K562 (cell line): Measurements from ENCODE around the gene SH2D4B. TPM values are rescaled to one million over a fixed set of nuclear protein-coding genes. Genes with fewer than 3 reads are reported as not detected.

Source experiments
- ATAC-seq: fragments of 200-7000 bp; cut with Tn5 transposase; 3 replicates; pipeline ENCODE4 v1.9.1; 2020; ENCODE audit warnings: moderate library complexity
- BruUV-seq: library from RNA; stranded (reverse); fragments of 400-500 nt; replicated peaks from 2 replicates; lab custom pipeline; 2021; lab: Mats Ljungman, UMichigan
- CTCF ChIA-PET: fragments of 300-600 bp; formaldehyde crosslinking; extraction: SDS; loops from one replicate; lab custom pipeline; 2021; ENCODE audit warnings: low intra/inter-chr PET ratio; lab: Yijun Ruan, JAX
- POLR2A ChIA-PET: fragments of 300-600, 350-650 bp; sonication (Branson Sonifier 250); formaldehyde crosslinking; extraction: SDS; loops from one replicate; lab custom pipeline; 2021; ENCODE audit warnings: antibody characterized with exemption, inconsistent platforms; lab: Yijun Ruan, JAX
- DNase-seq, 4 experiments: peaks; one replicate each; pipeline versions ENCODE4 v3.0.0 to v3.0.0-alpha.2; 2011 to 2018; ENCODE audit warnings: low spot score in 3 of 4, mixed read lengths in 3 of 4; ENCODE audit errors: extremely low read depth in 1 of 4
- FAIRE-seq: peaks from 2 replicates; lab custom pipeline; 2011; peaks lifted over from hg19 to GRCh38; lab: Jason Lieb, UNC
- H2AFZ ChIP-seq: 2 replicates; pipeline ENCODE4 v1.6.0; 2011; ENCODE audit warnings: low read depth, low read length, control low read depth, inconsistent platforms
- H3K27ac ChIP-seq: fragments of 200-600 bp; 3 replicates; pipeline ENCODE4 v1.8.0; 2011; ENCODE audit warnings: low read depth, mild to moderate bottlenecking, control low read depth, inconsistent platforms, low read length, moderate library complexity, mixed read lengths; ENCODE audit errors: extremely low read depth
- H3K27me3 ChIP-seq, 2 experiments: fragments of 300-600 bp in 1 of 2; 2 replicates in 1 of 2; 3 replicates in 1 of 2; pipeline versions ENCODE4 v1.6.0 to v1.8.0; 2011; ENCODE audit warnings: inconsistent platforms in 2 of 2, low read length in 2 of 2, mild to moderate bottlenecking in 1 of 2, mixed read lengths in 1 of 2, moderate library complexity in 1 of 2; ENCODE audit not compliant: control insufficient read depth in 2 of 2, insufficient read depth in 2 of 2
- H3K36me3 ChIP-seq: fragments of 300-600 bp; 3 replicates; pipeline ENCODE4 v1.8.0; 2011; ENCODE audit warnings: mild to moderate bottlenecking, low read length, inconsistent platforms; ENCODE audit not compliant: control insufficient read depth, insufficient read depth
- H3K4me1 ChIP-seq, 2 experiments: fragments of 200-600 bp in 1 of 2; replicated peaks in 1 of 2; 2 replicates in 1 of 2; 3 replicates in 1 of 2; pipeline versions ENCODE4 v1.5.1 to v1.8.0; 2011; ENCODE audit warnings: inconsistent platforms in 2 of 2, low read length in 2 of 2, mild to moderate bottlenecking in 1 of 2, mixed read lengths in 1 of 2, moderate library complexity in 1 of 2; ENCODE audit not compliant: control insufficient read depth in 2 of 2, insufficient read depth in 2 of 2
- H3K4me2 ChIP-seq: 2 replicates; pipeline ENCODE4 v1.6.1; 2011; ENCODE audit warnings: low read length, control low read depth, inconsistent platforms, mixed read lengths; ENCODE audit not compliant: insufficient read depth
- H3K4me3 ChIP-seq: fragments of 200-600 bp; sonication (generic), shearing (Covaris generic); 2 replicates; pipeline ENCODE4 v1.5.1; 2016; ENCODE audit warnings: control low read depth, inconsistent platforms
- H3K79me2 ChIP-seq: fragments of 200-600 bp; 3 replicates; pipeline ENCODE4 v1.8.0; 2011; ENCODE audit warnings: low read length, inconsistent platforms; ENCODE audit not compliant: control insufficient read depth, insufficient read depth
- H3K9ac ChIP-seq, 2 experiments: 2 replicates each; pipeline versions ENCODE4 v1.6.0 to v1.6.1; 2011; ENCODE audit warnings: low read depth in 2 of 2, low read length in 2 of 2, control low read depth in 1 of 2, inconsistent platforms in 1 of 2, mild to moderate bottlenecking in 1 of 2, mixed read lengths in 1 of 2; ENCODE audit not compliant: insufficient read depth in 1 of 2
- H3K9me1 ChIP-seq: one replicate; pipeline ENCODE4 v1.6.0; 2011; ENCODE audit warnings: inconsistent platforms, mild to moderate bottlenecking, low read length, moderate library complexity; ENCODE audit not compliant: control insufficient read depth, insufficient read depth
- H3K9me3 ChIP-seq: replicated peaks from 2 replicates; pipeline ENCODE4 v1.5.1; 2011; ENCODE audit warnings: low read depth, low read length, inconsistent platforms; ENCODE audit not compliant: control insufficient read depth, insufficient read depth
- H4K20me1 ChIP-seq: replicated peaks from 2 replicates; pipeline ENCODE4 v1.6.1; 2011; ENCODE audit warnings: low read length, inconsistent platforms, mixed read lengths; ENCODE audit not compliant: control insufficient read depth, insufficient read depth
- CHCHD3 ChIP-seq: fragments of 250-450 bp; sonication (Bioruptor Pico); IDR thresholded peaks from 2 replicates; pipeline ENCODE4 v2.1.2; 2022; ENCODE audit warnings: mild to moderate bottlenecking
- CHD1 ChIP-seq: fragments of 200-600 bp; sonication (generic); IDR thresholded peaks from one replicate; pipeline ENCODE4 v1.6.1; 2012; ENCODE audit warnings: mild to moderate bottlenecking, moderate library complexity, low read length, inconsistent platforms
- CXXC5 ChIP-seq: fragments of 250-450 bp; sonication (Bioruptor Pico); IDR thresholded peaks from 2 replicates; pipeline ENCODE4 v1.8.0; 2022; ENCODE audit warnings: inconsistent platforms, mild to moderate bottlenecking, moderate library complexity
- HLTF ChIP-seq: fragments of 450-650 bp; IDR thresholded peaks from 2 replicates; pipeline ENCODE4 v1.6.1; 2016
- LCOR ChIP-seq: sonication (generic); formaldehyde crosslinking; IDR thresholded peaks from 2 replicates; pipeline ENCODE4 v1.8.0; 2022; ENCODE audit warnings: mild to moderate bottlenecking, missing genetic modification reagents
- MAFF ChIP-seq: IDR thresholded peaks from 2 replicates; pipeline ENCODE4 v1.6.1; 2012; ENCODE audit warnings: low read length, improper control_type of control experiment
- MAZ ChIP-seq, 2 experiments: fragments of 450-650 bp in 1 of 2; sonication (generic) in 1 of 2; formaldehyde crosslinking; IDR thresholded peaks in 1 of 2; conservative IDR thresholded peaks in 1 of 2; 2 replicates each; pipeline versions ENCODE4 v1.4.0 to v1.5.0; 2020; ENCODE audit warnings: mild to moderate bottlenecking in 1 of 2, missing genetic modification reagents in 1 of 2
- MYNN ChIP-seq, 2 experiments: sonication (generic); formaldehyde crosslinking in 1 of 2; IDR thresholded peaks; 2 replicates each; pipeline versions ENCODE4 v1.5.0 to v1.6.1; 2016 to 2020; ENCODE audit warnings: antibody characterized with exemption in 1 of 2, missing genetic modification reagents in 1 of 2
- POLR2A ChIP-seq: fragments of 450-650 bp; conservative IDR thresholded peaks from 2 replicates; pipeline ENCODE4 v1.6.1; 2016
- RBM22 ChIP-seq: fragments of 200-400 bp; formaldehyde crosslinking; IDR thresholded peaks from 2 replicates; pipeline ENCODE4 v1.6.1; 2018; ENCODE audit warnings: low read length, low read depth; ENCODE audit not compliant: poor library complexity, severe bottlenecking
- SAFB ChIP-seq: fragments of 200-400 bp; formaldehyde crosslinking; IDR thresholded peaks from 2 replicates; pipeline ENCODE4 v1.6.1; 2017; ENCODE audit warnings: low read depth, low read length, borderline replicate concordance
- TCF3 ChIP-seq: sonication (generic); formaldehyde crosslinking; IDR thresholded peaks from 2 replicates; pipeline ENCODE4 v1.4.0; 2020; ENCODE audit warnings: mild to moderate bottlenecking, missing genetic modification reagents
- WGBS: fragments of 100-300 bp; shearing (Covaris generic); methylation state at CpG from one replicate; pipeline ENCODE4 v1.1.6; 2016; ENCODE audit warnings: low coverage, mixed read lengths; ENCODE audit not compliant: insufficient coverage; ENCODE audit errors: missing lambda C conversion rate; 5-methylcytosine and 5-hydroxymethylcytosine counted together
- in situ Hi-C: fragments of 300-500 bp; cut with MboI; formaldehyde crosslinking; loops from 4 replicates; pipeline ENCODE4 v1.15.0; 2018; ENCODE audit warnings: inconsistent platforms, mixed read lengths
- intact Hi-C: fragments of 100-400 bp; cut with micrococcal nuclease; formaldehyde crosslinking; loops from 2 replicates; pipeline ENCODE4 v1.14.2; 2022
- polyA plus RNA-seq, 8 experiments: library from polyadenylated mRNA; depleted of rRNA in 4 of 8; stranded (reverse) in 5 of 8; unstranded in 3 of 8; fragments of >200 nt; fragmentation: Nextera tagmentation in 2 of 8; fragmentation: Illumina TruSeq in 1 of 8; extraction: Ambion mirVana in 2 of 8; extraction: Trizol in 1 of 8; gene quantifications; 2 replicates each; pipeline versions ENCODE4 v1.2.1 to v1.2.3, GENCODE V29; 2011 to 2014; ENCODE audit warnings: inconsistent platforms in 1 of 8, missing spikeins in 1 of 8
- total RNA-seq, 7 experiments: library from RNA; depleted of rRNA in 6 of 7; stranded (reverse); fragments of >200 nt in 6 of 7; fragmentation: Illumina TruSeq in 2 of 7; extraction: Trizol in 2 of 7; gene quantifications; 2 replicates each; pipeline versions ENCODE4 v1.2.1 to v1.2.3, GENCODE V29; 2011 to 2021; ENCODE audit warnings: low replicate concordance in 1 of 7
- TF ChIP-seq, protein P1 (sequence below): fragments of 250-450 bp; sonication (Bioruptor Pico); IDR thresholded peaks from 2 replicates; pipeline ENCODE4 v1.4.0; 2020; ENCODE audit warnings: mild to moderate bottlenecking, moderate library complexity
- TF ChIP-seq, protein P2 (sequence below): fragments of 250-450 bp; sonication (Bioruptor Pico); IDR thresholded peaks from 2 replicates; pipeline ENCODE4 v1.5.0; 2021
- TF ChIP-seq, protein P3 (sequence below): fragments of 450-650 bp; IDR thresholded peaks from 2 replicates; pipeline ENCODE4 v1.6.1; 2017; ENCODE audit warnings: mild to moderate bottlenecking, moderate library complexity
- TF ChIP-seq, protein P4 (sequence below): fragments of 250-450 bp; sonication (Bioruptor Pico); IDR thresholded peaks from 2 replicates; pipeline ENCODE4 v1.8.0; 2022; ENCODE audit warnings: inconsistent platforms, mild to moderate bottlenecking, moderate library complexity, borderline replicate concordance

The SH2D4B gene
- total and polyA plus RNA-seq, 9 of the 15 experiments (the other 6 are each of a cell fraction or from before 2014, with no cell fraction given), result 0.03 to 0.14 (median 0.04) TPM; not detected in 4

DNA sequence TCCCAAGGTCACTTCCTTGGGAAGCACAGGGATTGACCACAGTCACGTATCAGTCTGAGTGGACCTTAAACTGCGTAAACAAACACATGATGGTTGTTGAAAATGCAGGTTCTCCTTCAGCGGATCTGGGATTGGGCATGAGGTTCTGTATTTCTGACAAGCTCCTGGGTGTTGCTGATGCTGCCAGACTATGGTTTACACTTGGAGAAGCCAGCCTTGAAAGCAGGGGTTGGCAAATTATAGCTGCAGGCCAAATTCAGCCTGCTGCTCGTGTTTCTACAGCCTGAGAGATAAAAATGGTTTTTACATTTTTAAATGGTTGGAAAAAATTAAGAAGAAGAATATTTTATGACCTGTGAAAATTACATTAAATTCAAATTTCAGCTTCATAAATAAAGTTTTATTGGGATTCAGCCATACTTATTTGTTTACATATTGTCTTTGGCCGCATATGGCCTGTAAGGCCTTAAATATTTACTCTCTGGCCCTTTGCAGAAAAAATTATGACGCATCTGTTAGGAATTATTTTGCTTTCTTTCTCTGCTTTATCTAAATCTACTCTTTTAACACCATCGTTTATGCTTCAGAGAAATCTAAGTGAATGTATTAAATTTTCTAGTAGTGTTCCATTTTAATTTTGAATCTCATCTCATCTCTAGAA, 109.6 kb downstream of the SH2D4B start:
- H3K9me3 ChIP-seq, result no peaks in the 10 kb centered on the region
- H3K27me3 ChIP-seq, result peaks cover 11 to 32% of the 10 kb centered on the region in 2 experiments; a peak in 4 of 5 replicates
- H3K4me1 ChIP-seq, result no peaks in the 10 kb centered on the region
- no peak overlapping the region for H3K4me3 ChIP-seq
- H3K9ac ChIP-seq, result no peak overlapping the region
- POLR2A ChIA-PET, result no interaction called here
- intact Hi-C loops, result no loop called here
- H3K27ac ChIP-seq, result no peak overlapping the region
- no TSS peak for BruUV-seq
- no peaks in the 10 kb centered on the region for H3K36me3 ChIP-seq
- CTCF ChIA-PET, result no interaction called here
- FAIRE-seq, result no peak
- DNase-seq, result no peak
- H3K4me2 ChIP-seq, result no peak overlapping the region
- H2AFZ ChIP-seq, result no peak overlapping the region
- no peaks in the 10 kb centered on the region for H3K9me1 ChIP-seq
- in situ Hi-C loops, result no loop called here
- WGBS, result 2% methylated on average over 7 of the region's 7 CpGs
- no peaks in the 10 kb centered on the region for H3K79me2 ChIP-seq
- no peak for ATAC-seq
- no peaks in the 10 kb centered on the region for H4K20me1 ChIP-seq
- no peak for TF ChIP-seq SAFB
- TF ChIP-seq RBM22, result no peak
- no peak for TF ChIP-seq POLR2A
- no peak for TF ChIP-seq MAFF
- TF ChIP-seq CHCHD3 (CRISPR knock-in tag), result no peak
- TF ChIP-seq, protein P1, sequence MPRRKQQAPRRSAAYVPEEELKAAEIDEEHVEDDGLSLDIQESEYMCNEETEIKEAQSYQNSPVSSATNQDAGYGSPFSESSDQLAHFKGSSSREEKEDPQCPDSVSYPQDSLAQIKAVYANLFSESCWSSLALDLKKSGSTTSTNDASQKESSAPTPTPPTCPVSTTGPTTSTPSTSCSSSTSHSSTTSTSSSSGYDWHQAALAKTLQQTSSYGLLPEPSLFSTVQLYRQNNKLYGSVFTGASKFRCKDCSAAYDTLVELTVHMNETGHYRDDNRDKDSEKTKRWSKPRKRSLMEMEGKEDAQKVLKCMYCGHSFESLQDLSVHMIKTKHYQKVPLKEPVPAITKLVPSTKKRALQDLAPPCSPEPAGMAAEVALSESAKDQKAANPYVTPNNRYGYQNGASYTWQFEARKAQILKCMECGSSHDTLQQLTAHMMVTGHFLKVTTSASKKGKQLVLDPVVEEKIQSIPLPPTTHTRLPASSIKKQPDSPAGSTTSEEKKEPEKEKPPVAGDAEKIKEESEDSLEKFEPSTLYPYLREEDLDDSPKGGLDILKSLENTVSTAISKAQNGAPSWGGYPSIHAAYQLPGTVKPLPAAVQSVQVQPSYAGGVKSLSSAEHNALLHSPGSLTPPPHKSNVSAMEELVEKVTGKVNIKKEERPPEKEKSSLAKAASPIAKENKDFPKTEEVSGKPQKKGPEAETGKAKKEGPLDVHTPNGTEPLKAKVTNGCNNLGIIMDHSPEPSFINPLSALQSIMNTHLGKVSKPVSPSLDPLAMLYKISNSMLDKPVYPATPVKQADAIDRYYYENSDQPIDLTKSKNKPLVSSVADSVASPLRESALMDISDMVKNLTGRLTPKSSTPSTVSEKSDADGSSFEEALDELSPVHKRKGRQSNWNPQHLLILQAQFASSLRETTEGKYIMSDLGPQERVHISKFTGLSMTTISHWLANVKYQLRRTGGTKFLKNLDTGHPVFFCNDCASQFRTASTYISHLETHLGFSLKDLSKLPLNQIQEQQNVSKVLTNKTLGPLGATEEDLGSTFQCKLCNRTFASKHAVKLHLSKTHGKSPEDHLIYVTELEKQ (CRISPR knock-in tag), result no peak
- TF ChIP-seq, protein P2, sequence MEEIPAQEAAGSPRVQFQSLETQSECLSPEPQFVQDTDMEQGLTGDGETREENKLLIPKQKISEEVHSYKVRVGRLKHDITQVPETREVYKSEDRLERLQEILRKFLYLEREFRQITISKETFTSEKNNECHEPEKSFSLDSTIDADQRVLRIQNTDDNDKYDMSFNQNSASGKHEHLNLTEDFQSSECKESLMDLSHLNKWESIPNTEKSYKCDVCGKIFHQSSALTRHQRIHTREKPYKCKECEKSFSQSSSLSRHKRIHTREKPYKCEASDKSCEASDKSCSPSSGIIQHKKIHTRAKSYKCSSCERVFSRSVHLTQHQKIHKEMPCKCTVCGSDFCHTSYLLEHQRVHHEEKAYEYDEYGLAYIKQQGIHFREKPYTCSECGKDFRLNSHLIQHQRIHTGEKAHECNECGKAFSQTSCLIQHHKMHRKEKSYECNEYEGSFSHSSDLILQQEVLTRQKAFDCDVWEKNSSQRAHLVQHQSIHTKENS (CRISPR knock-in tag), result no peak
- TF ChIP-seq, protein P3, sequence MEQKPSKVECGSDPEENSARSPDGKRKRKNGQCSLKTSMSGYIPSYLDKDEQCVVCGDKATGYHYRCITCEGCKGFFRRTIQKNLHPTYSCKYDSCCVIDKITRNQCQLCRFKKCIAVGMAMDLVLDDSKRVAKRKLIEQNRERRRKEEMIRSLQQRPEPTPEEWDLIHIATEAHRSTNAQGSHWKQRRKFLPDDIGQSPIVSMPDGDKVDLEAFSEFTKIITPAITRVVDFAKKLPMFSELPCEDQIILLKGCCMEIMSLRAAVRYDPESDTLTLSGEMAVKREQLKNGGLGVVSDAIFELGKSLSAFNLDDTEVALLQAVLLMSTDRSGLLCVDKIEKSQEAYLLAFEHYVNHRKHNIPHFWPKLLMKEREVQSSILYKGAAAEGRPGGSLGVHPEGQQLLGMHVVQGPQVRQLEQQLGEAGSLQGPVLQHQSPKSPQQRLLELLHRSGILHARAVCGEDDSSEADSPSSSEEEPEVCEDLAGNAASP, result no peak
- no peak for TF ChIP-seq TCF3 (CRISPR knock-in tag)
- TF ChIP-seq HLTF, result no peak
- no peak for TF ChIP-seq LCOR (CRISPR knock-in tag)
- TF ChIP-seq, protein P4, sequence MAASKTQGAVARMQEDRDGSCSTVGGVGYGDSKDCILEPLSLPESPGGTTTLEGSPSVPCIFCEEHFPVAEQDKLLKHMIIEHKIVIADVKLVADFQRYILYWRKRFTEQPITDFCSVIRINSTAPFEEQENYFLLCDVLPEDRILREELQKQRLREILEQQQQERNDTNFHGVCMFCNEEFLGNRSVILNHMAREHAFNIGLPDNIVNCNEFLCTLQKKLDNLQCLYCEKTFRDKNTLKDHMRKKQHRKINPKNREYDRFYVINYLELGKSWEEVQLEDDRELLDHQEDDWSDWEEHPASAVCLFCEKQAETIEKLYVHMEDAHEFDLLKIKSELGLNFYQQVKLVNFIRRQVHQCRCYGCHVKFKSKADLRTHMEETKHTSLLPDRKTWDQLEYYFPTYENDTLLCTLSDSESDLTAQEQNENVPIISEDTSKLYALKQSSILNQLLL (CRISPR knock-in tag), result no peak
- TF ChIP-seq MAZ (CRISPR knock-in tag; conservative IDR thresholded peaks at IDR 0.05 in 1 of 2, IDR thresholded peaks at IDR 0.05 in 1 of 2), result no peak
- TF ChIP-seq MYNN (IDR thresholded peaks at IDR 0.05), result no peak
- TF ChIP-seq MYNN (CRISPR knock-in tag; IDR thresholded peaks at IDR 0.05), result no peak
- TF ChIP-seq CXXC5 (CRISPR knock-in tag), result no peak
- no peak for TF ChIP-seq CHD1
